ENCODE data around the gene CACNA2D2. TPM values are rescaled to one million over a fixed set of nuclear protein-coding genes. Genes with fewer than 3 reads are reported as not detected.

CACNA2D2 gene
- total RNA-seq, 1 donor from 2014 or later, result not detected

DNA sequence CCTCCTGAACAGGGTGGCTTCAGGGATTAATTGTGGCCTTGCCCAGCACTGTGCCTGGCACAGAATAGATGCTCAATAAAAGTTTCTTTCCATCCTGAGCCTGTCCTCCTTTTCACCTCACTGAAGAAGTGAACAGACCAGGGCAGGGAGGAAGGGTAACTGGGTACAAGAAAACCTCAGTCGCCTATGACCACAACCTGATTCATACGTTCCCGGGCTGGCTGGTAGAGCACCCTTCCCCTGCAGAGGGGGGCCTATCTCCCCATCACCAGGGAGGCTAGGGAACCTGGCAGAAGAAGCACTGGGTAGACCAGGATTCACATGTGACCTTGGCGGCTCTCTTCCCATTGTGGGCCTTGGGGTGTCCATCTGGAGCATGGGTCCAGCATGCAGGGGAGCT lies 27.8 kb upstream of the CACNA2D2 start:
- TF ChIP-seq CTCF (IDR thresholded peaks at IDR 0.05; ENCODE audit: insufficient read depth, low read length, severe bottlenecking), result no peak
- FAIRE-seq, result no peak
- Histone ChIP-seq H3K27me3 (ENCODE audit: control insufficient read depth, insufficient read depth, low read length) (peaks cover 15% of the 10 kb centered on the region), H3K4me3 (ENCODE audit: low read depth, low read length) (no peak overlapping the region), H3K36me3 (ENCODE audit: control insufficient read depth, insufficient read depth, low read length) (no peaks in the 10 kb centered on the region)
- no peak for DNase-seq (ENCODE audit: low read depth)

DNA sequence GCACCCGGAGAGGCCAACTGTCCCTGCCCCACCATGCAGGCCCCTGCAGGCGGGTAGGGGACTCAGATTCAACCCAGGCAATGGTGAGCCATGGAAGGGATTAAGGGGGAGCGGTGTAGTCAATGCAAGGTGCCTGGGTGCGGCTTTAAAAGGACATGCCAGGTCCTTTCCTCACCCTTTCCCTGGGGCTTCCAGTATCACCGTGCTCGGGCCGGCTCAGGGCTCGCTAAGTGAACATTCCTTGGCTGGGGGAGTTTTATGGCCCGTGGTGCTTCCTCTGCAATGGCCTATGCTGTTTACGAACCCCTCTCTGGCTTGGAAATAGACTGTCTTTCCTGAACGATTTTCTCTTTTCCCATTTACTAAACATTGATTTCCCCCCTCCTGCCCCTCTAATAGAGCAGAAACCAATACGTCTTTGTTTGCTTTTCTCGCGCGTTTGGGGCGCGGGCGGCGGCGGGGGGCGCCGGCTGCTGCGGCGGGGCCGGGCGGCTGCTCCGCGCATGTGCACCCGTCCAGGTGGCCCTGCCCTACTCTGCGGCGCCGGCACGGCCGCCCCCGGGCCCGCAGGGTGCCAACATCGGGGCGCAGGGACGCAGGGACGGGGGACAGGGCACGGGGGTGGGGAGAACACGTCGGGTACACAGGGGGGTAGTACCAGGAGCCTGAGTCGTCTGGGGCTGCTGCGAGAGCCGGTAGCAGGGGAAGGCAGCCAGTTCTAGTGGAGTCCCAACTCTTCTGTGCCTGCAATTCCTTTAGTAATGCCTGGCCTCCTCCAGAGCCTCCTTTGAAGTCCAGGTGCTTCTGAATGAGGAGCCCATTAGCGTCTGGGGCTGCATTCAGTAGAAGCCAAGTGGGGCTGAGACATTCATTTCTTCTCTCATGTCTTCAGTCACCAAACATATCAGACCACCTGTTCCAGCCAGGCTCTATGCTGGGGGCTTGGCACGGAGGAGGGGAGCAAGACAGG lies 26.9 kb upstream of the CACNA2D2 start:
- no peak for TF ChIP-seq CTCF (IDR thresholded peaks at IDR 0.05; ENCODE audit: insufficient read depth, low read length, severe bottlenecking)
- no peaks in the 10 kb centered on the region for H3K36me3 ChIP-seq (ENCODE audit: control insufficient read depth, insufficient read depth, low read length)
- DNase-seq (ENCODE audit: low read depth), result no peak
- FAIRE-seq, result no peak
- H3K4me3 ChIP-seq (ENCODE audit: low read depth, low read length), result no peak overlapping the region
- H3K27me3 ChIP-seq (ENCODE audit: control insufficient read depth, insufficient read depth, low read length), result peaks cover 15% of the 10 kb centered on the region

DNA sequence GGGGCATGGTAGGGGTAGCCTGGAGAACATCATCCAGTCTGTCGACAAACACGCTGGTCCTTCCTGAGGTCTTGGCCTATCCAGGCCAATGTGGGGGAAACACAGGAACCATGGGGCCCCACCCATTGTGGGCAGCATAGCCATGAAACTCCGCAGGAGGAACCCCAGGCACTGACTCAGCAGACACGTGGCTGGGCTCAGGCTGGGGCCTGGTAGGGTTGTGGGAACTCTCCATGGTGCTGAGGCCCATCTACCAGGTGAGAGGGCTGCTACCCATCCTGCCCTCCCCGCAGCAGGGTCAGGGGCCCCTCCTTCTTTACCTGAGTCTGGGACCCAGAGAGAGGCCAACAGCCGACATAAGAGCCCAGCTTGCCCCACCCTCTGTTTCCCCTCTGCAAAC lies 22.6 kb upstream of the CACNA2D2 start:
- no peak overlapping the region for H3K4me3 ChIP-seq (ENCODE audit: low read depth, low read length)
- DNase-seq (ENCODE audit: low read depth) (peak; percentile 59), FAIRE-seq (no peak)
- H3K36me3 ChIP-seq (ENCODE audit: control insufficient read depth, insufficient read depth, low read length), result no peaks in the 10 kb centered on the region
- no peak for TF ChIP-seq CTCF (IDR thresholded peaks at IDR 0.05; ENCODE audit: insufficient read depth, low read length, severe bottlenecking)
- peaks cover 16% of the 10 kb centered on the region for H3K27me3 ChIP-seq (ENCODE audit: control insufficient read depth, insufficient read depth, low read length)

- FAIRE-seq, result no peak
- DNase-seq (ENCODE audit: low read depth), result no peak
- no peaks in the 10 kb centered on the region for H3K36me3 ChIP-seq (ENCODE audit: control insufficient read depth, insufficient read depth, low read length)
- peaks cover 10% of the 10 kb centered on the region for H3K27me3 ChIP-seq (ENCODE audit: control insufficient read depth, insufficient read depth, low read length)
- no peak for TF ChIP-seq CTCF (IDR thresholded peaks at IDR 0.05; ENCODE audit: insufficient read depth, low read length, severe bottlenecking)
- H3K4me3 ChIP-seq (ENCODE audit: low read depth, low read length), result no peak overlapping the region
These were observed 21.9 kb upstream of the CACNA2D2 start for GRCh38 chr3:50525191-50525910.

DNA sequence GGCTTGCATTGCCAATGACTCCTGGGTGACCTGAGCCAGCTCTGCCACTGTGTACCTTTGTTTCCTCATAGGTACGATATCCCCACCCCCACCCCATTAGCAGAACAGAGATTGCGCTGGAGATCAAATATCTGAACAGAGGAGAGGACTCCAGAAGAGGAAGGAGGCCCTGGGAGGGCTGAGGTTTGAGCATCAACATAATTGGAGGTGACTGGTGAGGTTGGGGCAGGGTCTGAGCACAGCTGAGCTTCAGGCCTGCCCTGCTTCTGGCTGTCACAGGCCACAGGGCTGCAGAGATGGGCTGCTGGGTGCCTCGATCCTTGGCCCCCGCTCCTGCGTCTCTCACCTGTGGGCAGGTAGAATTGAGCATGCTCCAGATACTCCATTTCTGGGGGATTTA lies 21.3 kb upstream of the CACNA2D2 start:
- no peak for TF ChIP-seq CTCF (IDR thresholded peaks at IDR 0.05; ENCODE audit: insufficient read depth, low read length, severe bottlenecking)
- H3K27me3 ChIP-seq (ENCODE audit: control insufficient read depth, insufficient read depth, low read length), result peaks cover 6% of the 10 kb centered on the region
- DNase-seq (ENCODE audit: low read depth) (no peak), FAIRE-seq (no peak)
- no peak overlapping the region for H3K4me3 ChIP-seq (ENCODE audit: low read depth, low read length)
- no peaks in the 10 kb centered on the region for H3K36me3 ChIP-seq (ENCODE audit: control insufficient read depth, insufficient read depth, low read length)
